GM12865 (cell line): ENCODE results near the gene RANBP9.

Experiments used
- DNase-seq: peaks from one replicate; pipeline ENCODE4 v3.0.0; 2010; ENCODE audit warnings: low read depth
- H3K4me3 ChIP-seq: 2 replicates; pipeline ENCODE4 v1.5.1; 2011; ENCODE audit warnings: mild to moderate bottlenecking, low read depth, low read length, control low read depth
- TF ChIP-seq, protein P1 (sequence below): IDR thresholded peaks from 2 replicates; pipeline ENCODE4 v1.5.1; 2011; ENCODE audit warnings: low read length, control low read depth, low read depth, inconsistent platforms; ENCODE audit not compliant: insufficient read depth; ENCODE audit errors: missing control alignments

The RANBP9 gene

GRCh38 chr6:13597073-13597472 lies 114.6 kb downstream of the RANBP9 start:
- TF ChIP-seq, protein P1, sequence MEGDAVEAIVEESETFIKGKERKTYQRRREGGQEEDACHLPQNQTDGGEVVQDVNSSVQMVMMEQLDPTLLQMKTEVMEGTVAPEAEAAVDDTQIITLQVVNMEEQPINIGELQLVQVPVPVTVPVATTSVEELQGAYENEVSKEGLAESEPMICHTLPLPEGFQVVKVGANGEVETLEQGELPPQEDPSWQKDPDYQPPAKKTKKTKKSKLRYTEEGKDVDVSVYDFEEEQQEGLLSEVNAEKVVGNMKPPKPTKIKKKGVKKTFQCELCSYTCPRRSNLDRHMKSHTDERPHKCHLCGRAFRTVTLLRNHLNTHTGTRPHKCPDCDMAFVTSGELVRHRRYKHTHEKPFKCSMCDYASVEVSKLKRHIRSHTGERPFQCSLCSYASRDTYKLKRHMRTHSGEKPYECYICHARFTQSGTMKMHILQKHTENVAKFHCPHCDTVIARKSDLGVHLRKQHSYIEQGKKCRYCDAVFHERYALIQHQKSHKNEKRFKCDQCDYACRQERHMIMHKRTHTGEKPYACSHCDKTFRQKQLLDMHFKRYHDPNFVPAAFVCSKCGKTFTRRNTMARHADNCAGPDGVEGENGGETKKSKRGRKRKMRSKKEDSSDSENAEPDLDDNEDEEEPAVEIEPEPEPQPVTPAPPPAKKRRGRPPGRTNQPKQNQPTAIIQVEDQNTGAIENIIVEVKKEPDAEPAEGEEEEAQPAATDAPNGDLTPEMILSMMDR = no peak
- H3K4me3 ChIP-seq = no peak overlapping the region
- DNase-seq = no peak

DNA sequence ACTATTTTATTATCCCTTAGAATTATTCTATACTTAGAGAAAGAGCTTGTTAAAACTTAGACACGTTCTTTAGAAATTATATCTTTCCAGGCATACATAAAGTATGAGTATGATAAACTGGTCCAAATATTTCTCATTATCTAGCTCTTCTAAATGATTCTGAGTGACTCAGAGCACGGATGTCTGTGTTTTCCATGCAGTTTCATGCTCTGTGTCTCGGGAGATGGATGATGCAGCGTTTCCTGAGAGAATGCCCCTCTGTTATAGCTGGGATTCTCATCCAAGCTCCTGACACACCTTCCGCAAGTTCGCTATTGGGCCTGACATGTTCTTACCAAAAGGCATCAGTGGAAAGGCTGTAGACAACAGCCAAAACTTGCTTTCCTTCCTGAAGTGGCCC lies 117.9 kb downstream of the RANBP9 start:
- TF ChIP-seq, protein P1 = no peak
- no peak for DNase-seq
- H3K4me3 ChIP-seq = no peak overlapping the region

DNA sequence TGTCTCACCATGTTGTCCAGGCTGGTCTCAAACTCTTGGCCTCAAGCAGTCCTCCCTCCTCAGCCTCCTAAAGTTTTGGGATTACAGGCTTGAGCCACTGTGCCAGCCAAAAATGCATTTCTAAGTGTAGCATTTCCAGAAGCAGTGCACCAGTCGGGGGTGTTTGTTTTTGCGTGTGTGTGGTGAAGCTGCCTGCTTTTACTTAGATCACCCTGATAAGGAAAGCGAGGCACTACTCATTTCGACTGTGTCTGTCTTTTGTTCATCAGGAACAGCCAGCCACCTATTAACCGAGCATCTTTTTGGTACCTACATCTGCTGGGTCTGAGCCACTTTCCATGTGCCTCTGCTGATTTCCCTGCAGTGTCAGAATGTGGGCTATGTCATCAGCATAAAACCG lies 118.5 kb downstream of the RANBP9 start:
- TF ChIP-seq, protein P1 = no peak
- H3K4me3 ChIP-seq = no peak overlapping the region
- no peak for DNase-seq

GRCh38 chr6:13591205-13591921 lies 120.3 kb downstream of the RANBP9 start:
- DNase-seq = no peak
- TF ChIP-seq, protein P1 = no peak
- H3K4me3 ChIP-seq = no peak overlapping the region

DNA sequence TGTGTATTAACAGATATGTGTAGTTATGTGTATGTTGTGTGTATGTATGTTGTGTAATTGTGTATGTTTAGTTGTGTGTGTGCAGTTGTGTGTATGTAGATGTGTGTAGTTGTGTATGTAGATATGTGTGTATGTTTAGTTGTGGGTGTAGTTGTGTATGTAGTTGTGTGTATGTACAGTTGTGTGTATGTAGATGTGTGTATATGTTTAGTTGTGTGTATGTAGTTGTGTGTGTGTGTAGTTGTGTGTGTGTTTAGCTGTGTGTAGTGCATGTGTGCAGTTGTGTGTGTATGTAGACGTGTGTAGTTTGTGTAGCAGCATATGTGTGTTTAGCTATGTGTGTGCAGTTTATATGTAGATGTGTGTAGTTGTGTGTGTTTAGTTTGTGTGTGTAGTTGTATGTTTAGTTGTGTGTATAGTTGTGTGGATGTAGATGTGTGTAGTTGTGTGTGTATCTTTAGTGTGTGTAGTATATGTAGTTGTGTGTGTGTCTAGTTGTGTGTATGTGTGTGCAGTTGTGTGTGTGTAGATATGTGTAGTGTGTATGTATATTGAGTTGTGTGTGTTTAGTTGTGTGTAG lies 121.0 kb downstream of the RANBP9 start:
- H3K4me3 ChIP-seq = no peak overlapping the region
- TF ChIP-seq, protein P1 = no peak
- DNase-seq = no peak

GRCh38 chr6:13589801-13590200 lies 121.8 kb downstream of the RANBP9 start:
- TF ChIP-seq, protein P1 = no peak
- no peak overlapping the region for H3K4me3 ChIP-seq
- DNase-seq = no peak
